ENCODE data around the gene LRFN2. TPM values are rescaled to one million over a fixed set of nuclear protein-coding genes. Genes with fewer than 3 reads are reported as not detected.

The LRFN2 gene
- not detected for total RNA-seq (2013)
- polyA plus RNA-seq: not detected
- polyA minus RNA-seq: not detected in 2 replicates
- 0 to 0.37 (median 0) reads per million in 11 experiments for total RNA-seq

GRCh38 chr6:40587240-40588069, at the start of gene LRFN2:
TSS of gene LRFN2 (minus strand) at chr6:40587364.
- peak; percentile 38 for TF ChIP-seq CTCF (IDR thresholded peaks at IDR 0.05)
- no peaks in the 10 kb centered on the region for H3K36me3 ChIP-seq (replicated peaks in 1 of 2; ENCODE audit: control insufficient read depth in 1 of 2, insufficient read depth in 2 of 2, low read length in 2 of 2)
- H3K79me2 ChIP-seq (ENCODE audit: insufficient read depth, low read length): no peaks in the 10 kb centered on the region
- peaks cover 4 to 19% of the 10 kb centered on the region in 2 donors for H3K4me1 ChIP-seq (ENCODE audit: control insufficient read depth in 1 of 2, insufficient read depth in 2 of 2, low read length in 2 of 2)
- peak in 1 of 3 donors; percentile 16 for DNase-seq
- Mint-ChIP-seq H3K27ac (peak within 1 kb of the TSS in 1 of 7 donors; percentile 42), H3K4me1 (peaks cover 7% of the 10 kb centered on the region), H3K27me3 (ENCODE audit: low read depth in 3 of 3) (peaks cover 41 to 56% (median 55%) of the 10 kb centered on the region in 3 donors), H3K4me3 (peak within 1 kb of the TSS; percentile 69 to 89), H3K36me3 (peaks cover 0 to 2% of the 10 kb centered on the region in 2 donors), H3K9me3 (peaks cover 0 to 10% (median 0%) of the 10 kb centered on the region in 7 donors)
- peaks cover 25 to 54% of the 10 kb centered on the region in 2 donors for H3K27me3 ChIP-seq (ENCODE audit: control insufficient read depth in 2 of 2, insufficient read depth in 2 of 2, low read length in 2 of 2)
- peak within 1 kb of the TSS; percentile 76 for H3K4me2 ChIP-seq (replicated peaks; ENCODE audit: extremely low read depth, low read length, poor library complexity, severe bottlenecking)
- intact Hi-C loops (cut with micrococcal nuclease): no loop called here
- H3K9ac ChIP-seq (ENCODE audit: insufficient read depth, low read length, poor library complexity, severe bottlenecking): no peak within 1 kb of the TSS
- under 1% methylated on average over 77 of the region's 89 CpGs for WGBS (ENCODE audit: insufficient coverage)
- peak within 1 kb of the TSS; percentile 50 for H2AFZ ChIP-seq (ENCODE audit: insufficient read depth, low read depth, low read length, poor library complexity, severe bottlenecking)
- H3K27ac ChIP-seq (ENCODE audit: low read depth in 1 of 2, low read length in 2 of 2): no peak within 1 kb of the TSS
- H4K20me1 ChIP-seq (ENCODE audit: insufficient read depth, low read length): no peaks in the 10 kb centered on the region
- H3K4me3 ChIP-seq (replicated peaks in 1 of 3; ENCODE audit: low read depth in 2 of 3, low read length in 3 of 3): peak within 1 kb of the TSS in 1 of 3 experiments; percentile 69
- no peaks in the 10 kb centered on the region for H3K9me3 ChIP-seq (replicated peaks in 1 of 2; ENCODE audit: control insufficient read depth in 1 of 2, insufficient read depth in 1 of 2, low read length in 2 of 2)

GRCh38 chr6:40634429-40634828, 47.3 kb upstream of the LRFN2 start:
- no peak overlapping the region for H3K4me3 Mint-ChIP-seq

More at GRCh38 chr6:40634429-40634828, 47.3 kb upstream of the LRFN2 start:
- H3K36me3 Mint-ChIP-seq: no peaks in the 10 kb centered on the region
- no peak for TF ChIP-seq CTCF (IDR thresholded peaks at IDR 0.05)
- Histone ChIP-seq H3K4me1 (ENCODE audit: control insufficient read depth in 1 of 2, insufficient read depth in 2 of 2, low read length in 2 of 2) (no peaks in the 10 kb centered on the region), H2AFZ (ENCODE audit: insufficient read depth, low read depth, low read length, poor library complexity, severe bottlenecking) (no peak overlapping the region), H3K4me3 (replicated peaks in 1 of 3; ENCODE audit: low read depth in 2 of 3, low read length in 3 of 3) (no peak overlapping the region), H3K36me3 (replicated peaks in 1 of 2; ENCODE audit: control insufficient read depth in 1 of 2, insufficient read depth in 2 of 2, low read length in 2 of 2) (no peaks in the 10 kb centered on the region), H3K27me3 (ENCODE audit: control insufficient read depth in 2 of 2, insufficient read depth in 2 of 2, low read length in 2 of 2) (no peaks in the 10 kb centered on the region), H3K9ac (ENCODE audit: insufficient read depth, low read length, poor library complexity, severe bottlenecking) (no peak overlapping the region), H3K4me2 (replicated peaks; ENCODE audit: extremely low read depth, low read length, poor library complexity, severe bottlenecking) (no peak overlapping the region), H3K9me3 (replicated peaks in 1 of 2; ENCODE audit: control insufficient read depth in 1 of 2, insufficient read depth in 1 of 2, low read length in 2 of 2) (no peaks in the 10 kb centered on the region), H3K27ac (ENCODE audit: low read depth in 1 of 2, low read length in 2 of 2) (no peak overlapping the region), H4K20me1 (ENCODE audit: insufficient read depth, low read length) (no peaks in the 10 kb centered on the region), H3K79me2 (ENCODE audit: insufficient read depth, low read length) (no peaks in the 10 kb centered on the region)
- H3K9me3 Mint-ChIP-seq: no peaks in the 10 kb centered on the region
- 67% methylated on average over 3 of the region's 3 CpGs for WGBS (ENCODE audit: insufficient coverage)
- H3K27me3 Mint-ChIP-seq (ENCODE audit: low read depth in 3 of 3): peaks cover 0 to 8% (median 5%) of the 10 kb centered on the region in 3 donors
- DNase-seq: no peak
- intact Hi-C loops (cut with micrococcal nuclease): no loop called here
- H3K4me1 Mint-ChIP-seq: no peaks in the 10 kb centered on the region
- no peak overlapping the region for H3K27ac Mint-ChIP-seq

Data from CD14-positive monocyte (primary cell).